Sigmoid colon (tissue), 7 donors: ENCODE measurements around the gene CYBC1. TPM values are rescaled to one million over a fixed set of nuclear protein-coding genes. Genes with fewer than 3 reads are reported as not detected.

ENCODE experiments used
- DNase-seq: peaks from one replicate; pipeline ENCODE4 v3.0.0-alpha.2; 2019
- H3K27ac ChIP-seq, 4 donors: fragments of 200-600 bp; sonication (generic); one replicate each; pipeline ENCODE4 v1.5.1; 2016 to 2019; ENCODE audit warnings: mild to moderate bottlenecking in 1 of 4
- H3K27me3 ChIP-seq, 3 donors: fragments of 200-600 bp; sonication (generic); one replicate each; pipeline ENCODE4 v1.5.1; 2019; ENCODE audit warnings: mild to moderate bottlenecking in 1 of 3
- H3K36me3 ChIP-seq, 4 donors: fragments of 200-600 bp; sonication (generic); one replicate each; pipeline ENCODE4 v1.5.1; 2016 to 2019
- H3K4me1 ChIP-seq, 4 donors: fragments of 200-600 bp; sonication (generic); one replicate each; pipeline ENCODE4 v1.5.1; 2017 to 2019
- H3K4me3 ChIP-seq, 4 donors: fragments of 200-600 bp; sonication (generic); one replicate each; pipeline ENCODE4 v1.5.1; 2017 to 2019; ENCODE audit warnings: mild to moderate bottlenecking in 2 of 4, moderate library complexity in 1 of 4
- H3K9me3 ChIP-seq, 4 donors: fragments of 200-600 bp in 3 of 4; sonication (generic) in 3 of 4; one replicate each; pipeline versions ENCODE4 v1.5.1 to v1.6.1; 2013 to 2019
- CTCF ChIP-seq, 4 experiments: fragments of 450-650 bp in 3 of 4; fragments of 200-600 bp in 1 of 4; IDR thresholded peaks; one replicate each; pipeline ENCODE4 v1.5.1; 2016 to 2019; ENCODE audit warnings: antibody characterized with exemption in 4 of 4, mild to moderate bottlenecking in 3 of 4, moderate library complexity in 2 of 4
- EP300 ChIP-seq, 4 donors: sonication (generic); formaldehyde crosslinking; IDR thresholded peaks; one replicate each; pipeline ENCODE4 v1.6.1; 2017; ENCODE audit warnings: antibody characterized with exemption in 4 of 4
- POLR2A ChIP-seq, 2 donors: fragments of 450-650 bp; IDR thresholded peaks; one replicate each; pipeline ENCODE4 v1.6.1; 2016; ENCODE audit warnings: antibody characterized with exemption in 2 of 2, mild to moderate bottlenecking in 2 of 2, moderate library complexity in 2 of 2
- POLR2AphosphoS5 ChIP-seq, 4 donors: sonication (generic); formaldehyde crosslinking; IDR thresholded peaks; one replicate each; pipeline ENCODE4 v1.6.1; 2017; ENCODE audit warnings: antibody characterized with exemption in 4 of 4
- WGBS, 2 donors: extraction: QIAGEN DNeasy Blood & Tissue Kit; methylation state at CpG; one replicate each; pipeline ENCODE4 v1.1.7; 2013; 5-methylcytosine and 5-hydroxymethylcytosine counted together
- intact Hi-C: fragments of 100-400 bp; cut with DNase I; formaldehyde crosslinking; loops from one replicate; pipeline ENCODE4 v1.15.1; 2023
- polyA plus RNA-seq, 3 donors: library from polyadenylated mRNA; stranded (reverse); fragments of 200-250 nt; gene quantifications; one replicate each; pipeline ENCODE4 v1.2.3, GENCODE V29; 2013
- total RNA-seq, 4 donors: library from RNA; depleted of rRNA; stranded (reverse); fragments of >200 nt; gene quantifications; one replicate each; pipeline ENCODE4 v1.1.0, GENCODE V29; 2016
- donor health status: healthy with polysubstance abuse.
- donor health status: Bipolar disorder and iron deficiency.
- donor health status: healthy.

CYBC1 gene
- total and polyA plus RNA-seq, 7 donors, result 22.8 to 116 (median 39.9) TPM

DNA sequence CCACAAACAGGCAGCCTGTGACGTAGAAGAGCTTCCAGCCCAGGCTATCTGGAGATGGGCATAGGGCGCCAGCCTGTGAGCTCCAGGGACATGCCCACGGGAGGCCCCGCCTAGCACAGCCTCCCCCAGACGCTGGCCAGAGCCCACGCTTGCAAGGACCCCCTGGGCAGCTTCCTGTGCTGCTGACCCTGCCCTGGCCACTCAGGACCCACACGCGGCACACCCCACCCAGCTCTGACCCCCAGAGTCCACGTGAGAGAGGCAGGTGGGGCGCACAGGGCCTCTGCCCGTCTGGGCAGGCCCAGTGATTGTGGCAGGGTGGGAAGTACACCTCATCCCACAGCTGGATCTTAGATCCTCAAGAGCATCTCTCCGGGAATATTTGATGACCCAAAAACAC lies 3.9 kb downstream of the CYBC1 start:
- intact Hi-C loops, result no loop called here
- no peak for DNase-seq
- Histone ChIP-seq H3K36me3 (peaks cover 0 to 45% (median 7%) of the 10 kb centered on the region in 4 donors), H3K27ac (no peak overlapping the region), H3K4me3 (no peak overlapping the region), H3K27me3 (no peaks in the 10 kb centered on the region), H3K4me1 (peaks cover 0 to 31% (median 22%) of the 10 kb centered on the region in 4 donors), H3K9me3 (no peaks in the 10 kb centered on the region)
- TF ChIP-seq EP300 (IDR thresholded peaks at IDR 0.05) (no peak), POLR2A (IDR thresholded peaks at IDR 0.05) (no peak), POLR2AphosphoS5 (IDR thresholded peaks at IDR 0.05) (no peak), CTCF (IDR thresholded peaks at IDR 0.05) (no peak)
- 89 to 91% methylated on average over 12 of the region's 12 CpGs for WGBS, 2 donors

DNA sequence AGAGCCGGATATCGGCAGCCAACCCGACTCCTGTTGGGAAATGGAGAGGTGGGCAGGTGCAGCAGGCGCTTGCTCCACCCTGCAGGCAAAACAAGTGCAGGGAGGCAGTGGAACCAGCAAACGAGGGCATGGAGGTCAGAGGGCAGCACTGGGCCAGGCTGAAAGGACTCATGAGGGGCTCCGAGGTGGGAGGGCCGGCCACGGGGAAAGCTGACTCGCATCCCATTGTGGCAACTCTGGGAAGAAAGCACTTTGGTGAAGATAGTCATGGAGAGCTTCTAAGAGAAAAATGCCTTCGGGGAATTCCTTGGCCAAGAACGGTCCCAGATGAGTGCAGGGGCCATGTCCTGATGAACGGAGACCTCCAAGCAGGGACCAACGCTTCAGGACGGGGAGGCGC lies 4.4 kb downstream of the CYBC1 start:
- DNase-seq, result no peak
- H3K36me3 ChIP-seq, result peaks cover 0 to 46% (median 7%) of the 10 kb centered on the region in 4 donors
- H3K9me3 ChIP-seq, result no peaks in the 10 kb centered on the region
- H3K4me3 ChIP-seq, result no peak overlapping the region
- H3K27me3 ChIP-seq, result no peaks in the 10 kb centered on the region
- WGBS, 2 donors, result 92 to 93% methylated on average over 15 of the region's 15 CpGs
- TF ChIP-seq CTCF (IDR thresholded peaks at IDR 0.05) (no peak), EP300 (IDR thresholded peaks at IDR 0.05) (no peak), POLR2AphosphoS5 (IDR thresholded peaks at IDR 0.05) (no peak), POLR2A (IDR thresholded peaks at IDR 0.05) (no peak)
- H3K27ac ChIP-seq, result peak overlapping the region in 1 of 4 donors; percentile 21
- intact Hi-C loops, result no loop called here
- peaks cover 0 to 26% (median 17%) of the 10 kb centered on the region in 4 donors for H3K4me1 ChIP-seq

GRCh38 chr17:82445542-82445941 lies 5.0 kb downstream of the CYBC1 start:
- Histone ChIP-seq H3K4me3 (no peak overlapping the region), H3K27me3 (no peaks in the 10 kb centered on the region), H3K36me3 (peaks cover 0 to 46% (median 7%) of the 10 kb centered on the region in 4 donors), H3K4me1 (peaks cover 0 to 24% (median 16%) of the 10 kb centered on the region in 4 donors), H3K9me3 (no peaks in the 10 kb centered on the region), H3K27ac (peak overlapping the region in 1 of 4 donors; percentile 21)
- no peak for DNase-seq
- 87 to 88% methylated on average over 13 of the region's 13 CpGs for WGBS, 2 donors
- intact Hi-C loops, result no loop called here
- TF ChIP-seq POLR2A (IDR thresholded peaks at IDR 0.05) (no peak), POLR2AphosphoS5 (IDR thresholded peaks at IDR 0.05) (no peak), CTCF (IDR thresholded peaks at IDR 0.05) (no peak), EP300 (IDR thresholded peaks at IDR 0.05) (no peak)

DNA sequence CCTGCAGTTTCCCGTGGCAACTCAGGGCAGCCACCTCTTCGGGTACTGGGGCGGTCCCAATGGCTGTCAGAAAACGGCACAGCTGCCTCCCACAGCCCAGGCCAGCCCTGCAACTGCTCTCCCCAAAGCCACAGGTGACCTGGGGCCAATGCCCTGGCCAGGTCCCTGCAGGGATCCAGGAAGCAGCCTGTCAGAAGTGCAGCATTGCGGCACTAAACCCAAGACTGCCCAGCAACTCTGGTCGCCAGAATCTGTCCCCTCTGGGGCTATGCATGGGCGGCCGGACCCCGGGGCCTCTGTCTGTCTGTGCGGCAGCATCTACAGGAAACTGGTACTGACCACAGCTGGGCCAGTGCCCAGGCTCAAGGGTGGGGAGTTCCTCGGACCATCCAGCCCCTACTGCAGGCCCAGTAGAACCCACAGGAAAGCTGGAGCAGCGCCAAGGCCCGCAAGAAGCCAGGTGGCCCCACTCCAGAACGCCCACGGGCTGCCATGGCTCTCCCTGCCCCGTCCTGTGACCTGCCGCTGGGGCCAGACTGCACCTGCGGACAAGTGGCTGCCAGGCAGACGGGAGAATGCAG lies 5.5 kb downstream of the CYBC1 start:
- TF ChIP-seq POLR2AphosphoS5 (IDR thresholded peaks at IDR 0.05) (no peak), POLR2A (IDR thresholded peaks at IDR 0.05) (no peak), EP300 (IDR thresholded peaks at IDR 0.05) (no peak), CTCF (IDR thresholded peaks at IDR 0.05) (no peak)
- peaks cover 0 to 46% (median 7%) of the 10 kb centered on the region in 4 donors for H3K36me3 ChIP-seq
- peaks cover 0 to 21% (median 14%) of the 10 kb centered on the region in 4 donors for H3K4me1 ChIP-seq
- H3K9me3 ChIP-seq, result no peaks in the 10 kb centered on the region
- no peak for DNase-seq
- intact Hi-C loops, result no loop called here
- H3K27me3 ChIP-seq, result no peaks in the 10 kb centered on the region
- H3K4me3 ChIP-seq, result no peak overlapping the region
- 74 to 79% methylated on average over 19 of the region's 19 CpGs for WGBS, 2 donors
- peak overlapping the region in 1 of 4 donors; percentile 21 for H3K27ac ChIP-seq
